ENCODE results near the gene PRDX3.

DNA sequence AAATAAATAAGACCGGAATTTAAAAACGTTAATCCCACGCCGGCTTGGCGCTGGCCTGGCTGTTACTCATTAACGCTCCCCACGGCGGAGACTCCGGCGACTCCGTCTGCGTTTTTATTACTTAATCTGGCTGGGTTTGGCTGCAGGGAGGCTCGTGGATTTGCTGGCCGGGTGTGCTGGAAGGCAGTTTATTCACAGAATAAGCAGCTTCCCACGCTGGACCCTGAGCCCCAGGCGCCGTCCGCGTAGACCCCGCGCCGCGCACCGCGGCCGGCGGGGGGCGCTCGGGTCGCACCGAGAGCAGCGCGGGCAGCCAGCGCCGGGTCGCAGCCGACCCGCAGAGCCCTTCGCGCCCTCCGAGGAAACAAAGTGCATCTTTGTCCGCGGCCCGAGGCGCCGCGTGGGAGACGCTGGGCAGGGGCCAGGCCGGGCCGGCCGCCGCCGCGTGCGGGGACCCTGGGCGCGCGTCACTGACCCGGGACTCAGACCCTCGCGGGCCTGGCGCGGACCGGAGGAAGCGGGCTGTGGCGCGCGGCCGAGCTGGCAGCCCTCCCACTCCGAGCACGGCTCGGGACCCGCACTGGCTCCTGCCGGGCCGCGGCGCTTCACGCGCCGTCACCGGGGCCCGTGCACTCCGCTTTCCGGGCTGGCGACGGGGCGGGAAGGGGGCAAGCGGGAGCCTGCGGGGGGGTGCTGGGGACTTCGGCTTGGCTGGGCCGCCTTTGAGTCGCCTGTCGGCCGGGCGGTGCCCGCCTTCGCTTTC, 28.2 kb upstream of the PRDX3 start:
- TF ChIP-seq, protein P1, sequence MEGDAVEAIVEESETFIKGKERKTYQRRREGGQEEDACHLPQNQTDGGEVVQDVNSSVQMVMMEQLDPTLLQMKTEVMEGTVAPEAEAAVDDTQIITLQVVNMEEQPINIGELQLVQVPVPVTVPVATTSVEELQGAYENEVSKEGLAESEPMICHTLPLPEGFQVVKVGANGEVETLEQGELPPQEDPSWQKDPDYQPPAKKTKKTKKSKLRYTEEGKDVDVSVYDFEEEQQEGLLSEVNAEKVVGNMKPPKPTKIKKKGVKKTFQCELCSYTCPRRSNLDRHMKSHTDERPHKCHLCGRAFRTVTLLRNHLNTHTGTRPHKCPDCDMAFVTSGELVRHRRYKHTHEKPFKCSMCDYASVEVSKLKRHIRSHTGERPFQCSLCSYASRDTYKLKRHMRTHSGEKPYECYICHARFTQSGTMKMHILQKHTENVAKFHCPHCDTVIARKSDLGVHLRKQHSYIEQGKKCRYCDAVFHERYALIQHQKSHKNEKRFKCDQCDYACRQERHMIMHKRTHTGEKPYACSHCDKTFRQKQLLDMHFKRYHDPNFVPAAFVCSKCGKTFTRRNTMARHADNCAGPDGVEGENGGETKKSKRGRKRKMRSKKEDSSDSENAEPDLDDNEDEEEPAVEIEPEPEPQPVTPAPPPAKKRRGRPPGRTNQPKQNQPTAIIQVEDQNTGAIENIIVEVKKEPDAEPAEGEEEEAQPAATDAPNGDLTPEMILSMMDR (IDR thresholded peaks at IDR 0.05), result peak; percentile 75 to 81
- no peak for TF ChIP-seq POLR2A (IDR thresholded peaks at IDR 0.05)
- TF ChIP-seq POLR2AphosphoS5 (IDR thresholded peaks at IDR 0.05), result no peak

Measured in suprapubic skin (tissue), 4 donors.